ENCODE measurements around the gene KYAT1. TPM values are rescaled to one million over a fixed set of nuclear protein-coding genes. Genes with fewer than 3 reads are reported as not detected.

Gene KYAT1
- total and polyA plus RNA-seq, 2 of the 13 experiments (the other 11 are each of a cell fraction or from before 2014, with no cell fraction given) = 9.2 to 46.5 TPM

DNA sequence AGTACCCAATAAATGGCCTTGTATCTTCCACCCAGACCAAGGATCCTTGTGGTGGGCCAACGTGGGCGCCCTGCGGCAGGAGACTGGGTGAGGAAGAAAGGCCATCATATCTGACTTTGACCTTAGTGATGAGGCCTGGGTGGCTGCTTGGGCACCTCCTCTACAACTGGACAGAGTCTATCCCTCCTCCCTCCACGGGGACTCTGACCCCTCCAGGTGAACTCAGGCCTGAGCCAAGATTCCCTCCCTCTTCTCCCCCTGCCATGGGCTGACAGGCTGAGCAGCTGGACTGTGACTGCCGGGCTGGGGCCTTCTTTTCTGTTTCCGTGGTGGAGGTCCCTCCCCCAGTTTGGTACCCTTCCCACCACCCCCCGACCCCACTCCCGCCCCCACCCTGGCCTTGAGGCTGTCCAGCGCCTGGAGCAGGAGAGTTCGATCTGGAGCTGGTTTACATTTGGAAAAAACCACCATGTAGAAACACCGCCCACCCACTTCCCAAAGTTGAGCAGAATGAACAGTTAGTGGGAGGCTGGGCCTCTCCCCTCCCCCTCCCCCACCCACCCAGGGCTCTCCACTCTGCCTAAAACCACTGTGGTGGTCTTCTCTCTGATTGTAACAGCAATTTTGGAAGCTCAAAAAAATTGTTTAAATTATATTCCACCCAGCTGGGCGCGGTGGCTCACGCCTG is 37.8 kb upstream of the KYAT1 start (continued):
- TF ChIP-seq, protein P1, sequence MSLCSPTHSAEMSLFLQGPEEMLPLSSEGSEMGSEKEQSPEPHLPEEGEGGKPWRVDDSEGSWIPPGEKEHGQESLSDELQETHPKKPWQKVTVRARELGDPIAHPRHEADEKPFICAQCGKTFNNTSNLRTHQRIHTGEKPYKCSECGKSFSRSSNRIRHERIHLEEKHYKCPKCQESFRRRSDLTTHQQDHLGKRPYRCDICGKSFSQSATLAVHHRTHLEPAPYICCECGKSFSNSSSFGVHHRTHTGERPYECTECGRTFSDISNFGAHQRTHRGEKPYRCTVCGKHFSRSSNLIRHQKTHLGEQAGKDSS (CRISPR knock-in tag; IDR thresholded peaks at IDR 0.05; ENCODE audit: borderline replicate concordance, low read depth) = no peak
- no peak for TF ChIP-seq CHD4 (IDR thresholded peaks at IDR 0.05; ENCODE audit: borderline replicate concordance, low read length)
- TF ChIP-seq MED1 (CRISPR knock-in tag; IDR thresholded peaks at IDR 0.05) = peak; percentile 52
- TF ChIP-seq ZNF777 (CRISPR knock-in tag; IDR thresholded peaks at IDR 0.05) = no peak
- TF ChIP-seq BRD4 (CRISPR knock-in tag; IDR thresholded peaks at IDR 0.05) = 0 out of 2 replicates have a peak, but pooled peaks have one; percentile 61
- TF ChIP-seq, protein P2, sequence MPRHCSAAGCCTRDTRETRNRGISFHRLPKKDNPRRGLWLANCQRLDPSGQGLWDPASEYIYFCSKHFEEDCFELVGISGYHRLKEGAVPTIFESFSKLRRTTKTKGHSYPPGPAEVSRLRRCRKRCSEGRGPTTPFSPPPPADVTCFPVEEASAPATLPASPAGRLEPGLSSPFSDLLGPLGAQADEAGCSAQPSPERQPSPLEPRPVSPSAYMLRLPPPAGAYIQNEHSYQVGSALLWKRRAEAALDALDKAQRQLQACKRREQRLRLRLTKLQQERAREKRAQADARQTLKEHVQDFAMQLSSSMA (CRISPR knock-in tag; IDR thresholded peaks at IDR 0.05) = no peak
- TF ChIP-seq PHF8 (CRISPR knock-in tag; IDR thresholded peaks at IDR 0.05) = no peak; the same call in 1 of the 2 replicates
- 0 out of 2 replicates have a peak, but pooled peaks have one; percentile 9 for TF ChIP-seq TGIF2 (CRISPR knock-in tag; IDR thresholded peaks at IDR 0.05)
- TF ChIP-seq, protein P3, sequence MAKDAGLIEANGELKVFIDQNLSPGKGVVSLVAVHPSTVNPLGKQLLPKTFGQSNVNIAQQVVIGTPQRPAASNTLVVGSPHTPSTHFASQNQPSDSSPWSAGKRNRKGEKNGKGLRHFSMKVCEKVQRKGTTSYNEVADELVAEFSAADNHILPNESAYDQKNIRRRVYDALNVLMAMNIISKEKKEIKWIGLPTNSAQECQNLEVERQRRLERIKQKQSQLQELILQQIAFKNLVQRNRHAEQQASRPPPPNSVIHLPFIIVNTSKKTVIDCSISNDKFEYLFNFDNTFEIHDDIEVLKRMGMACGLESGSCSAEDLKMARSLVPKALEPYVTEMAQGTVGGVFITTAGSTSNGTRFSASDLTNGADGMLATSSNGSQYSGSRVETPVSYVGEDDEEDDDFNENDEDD (CRISPR knock-in tag; IDR thresholded peaks at IDR 0.05; ENCODE audit: borderline replicate concordance) = peak; percentile 45; the same call in 1 of the 2 replicates
- TF ChIP-seq HNF4G (IDR thresholded peaks at IDR 0.05; ENCODE audit: borderline replicate concordance, low read depth, low read length) = peak; percentile 84
- 0 out of 2 replicates have a peak, but pooled peaks have one; percentile 69 for TF ChIP-seq HNF4G (CRISPR knock-in tag; IDR thresholded peaks at IDR 0.05; ENCODE audit: borderline replicate concordance, low read depth)
- TF ChIP-seq, protein P4, sequence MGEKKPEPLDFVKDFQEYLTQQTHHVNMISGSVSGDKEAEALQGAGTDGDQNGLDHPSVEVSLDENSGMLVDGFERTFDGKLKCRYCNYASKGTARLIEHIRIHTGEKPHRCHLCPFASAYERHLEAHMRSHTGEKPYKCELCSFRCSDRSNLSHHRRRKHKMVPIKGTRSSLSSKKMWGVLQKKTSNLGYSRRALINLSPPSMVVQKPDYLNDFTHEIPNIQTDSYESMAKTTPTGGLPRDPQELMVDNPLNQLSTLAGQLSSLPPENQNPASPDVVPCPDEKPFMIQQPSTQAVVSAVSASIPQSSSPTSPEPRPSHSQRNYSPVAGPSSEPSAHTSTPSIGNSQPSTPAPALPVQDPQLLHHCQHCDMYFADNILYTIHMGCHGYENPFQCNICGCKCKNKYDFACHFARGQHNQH (CRISPR knock-in tag; IDR thresholded peaks at IDR 0.05) = no peak
- no peak for TF ChIP-seq ZNF432 (CRISPR knock-in tag; IDR thresholded peaks at IDR 0.05; ENCODE audit: borderline replicate concordance)
- TF ChIP-seq ZFAT (CRISPR knock-in tag; conservative IDR thresholded peaks at IDR 0.05) = no peak
- TF ChIP-seq GLI4 (CRISPR knock-in tag; IDR thresholded peaks at IDR 0.05; ENCODE audit: borderline replicate concordance) = 0 out of 2 replicates have a peak, but pooled peaks have one; percentile 1
- no peak for TF ChIP-seq ZFP62 (CRISPR knock-in tag; IDR thresholded peaks at IDR 0.05)
- TF ChIP-seq, protein P5, sequence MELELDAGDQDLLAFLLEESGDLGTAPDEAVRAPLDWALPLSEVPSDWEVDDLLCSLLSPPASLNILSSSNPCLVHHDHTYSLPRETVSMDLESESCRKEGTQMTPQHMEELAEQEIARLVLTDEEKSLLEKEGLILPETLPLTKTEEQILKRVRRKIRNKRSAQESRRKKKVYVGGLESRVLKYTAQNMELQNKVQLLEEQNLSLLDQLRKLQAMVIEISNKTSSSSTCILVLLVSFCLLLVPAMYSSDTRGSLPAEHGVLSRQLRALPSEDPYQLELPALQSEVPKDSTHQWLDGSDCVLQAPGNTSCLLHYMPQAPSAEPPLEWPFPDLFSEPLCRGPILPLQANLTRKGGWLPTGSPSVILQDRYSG (CRISPR knock-in tag; IDR thresholded peaks at IDR 0.05) = no peak
- TF ChIP-seq ZNF746 (CRISPR knock-in tag; IDR thresholded peaks at IDR 0.05) = peak; percentile 47; the same call in 1 of the 2 replicates
- TF ChIP-seq, protein P6, sequence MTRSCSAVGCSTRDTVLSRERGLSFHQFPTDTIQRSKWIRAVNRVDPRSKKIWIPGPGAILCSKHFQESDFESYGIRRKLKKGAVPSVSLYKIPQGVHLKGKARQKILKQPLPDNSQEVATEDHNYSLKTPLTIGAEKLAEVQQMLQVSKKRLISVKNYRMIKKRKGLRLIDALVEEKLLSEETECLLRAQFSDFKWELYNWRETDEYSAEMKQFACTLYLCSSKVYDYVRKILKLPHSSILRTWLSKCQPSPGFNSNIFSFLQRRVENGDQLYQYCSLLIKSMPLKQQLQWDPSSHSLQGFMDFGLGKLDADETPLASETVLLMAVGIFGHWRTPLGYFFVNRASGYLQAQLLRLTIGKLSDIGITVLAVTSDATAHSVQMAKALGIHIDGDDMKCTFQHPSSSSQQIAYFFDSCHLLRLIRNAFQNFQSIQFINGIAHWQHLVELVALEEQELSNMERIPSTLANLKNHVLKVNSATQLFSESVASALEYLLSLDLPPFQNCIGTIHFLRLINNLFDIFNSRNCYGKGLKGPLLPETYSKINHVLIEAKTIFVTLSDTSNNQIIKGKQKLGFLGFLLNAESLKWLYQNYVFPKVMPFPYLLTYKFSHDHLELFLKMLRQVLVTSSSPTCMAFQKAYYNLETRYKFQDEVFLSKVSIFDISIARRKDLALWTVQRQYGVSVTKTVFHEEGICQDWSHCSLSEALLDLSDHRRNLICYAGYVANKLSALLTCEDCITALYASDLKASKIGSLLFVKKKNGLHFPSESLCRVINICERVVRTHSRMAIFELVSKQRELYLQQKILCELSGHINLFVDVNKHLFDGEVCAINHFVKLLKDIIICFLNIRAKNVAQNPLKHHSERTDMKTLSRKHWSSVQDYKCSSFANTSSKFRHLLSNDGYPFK (CRISPR knock-in tag; IDR thresholded peaks at IDR 0.05; ENCODE audit: borderline replicate concordance) = 0 out of 2 replicates have a peak, but pooled peaks have one; percentile 46
- no peak for TF ChIP-seq PTBP1 (IDR thresholded peaks at IDR 0.05; ENCODE audit: low read depth, low read length, poor library complexity, severe bottlenecking)
- TF ChIP-seq ZNF484 (CRISPR knock-in tag; IDR thresholded peaks at IDR 0.05; ENCODE audit: borderline replicate concordance, low read depth) = no peak
- TF ChIP-seq ZNF737 (CRISPR knock-in tag; IDR thresholded peaks at IDR 0.05; ENCODE audit: borderline replicate concordance) = no peak
